Hematopoietic multipotent progenitor cell treated with erythropoietin and hydrocortisone succinate and interleukin-3 and kit ligand, for 15 days (in vitro differentiated cells): Measurements from ENCODE around the gene SLC24A1.
"Not testable (repeated sequence)": the region's sequence is repeated elsewhere in the genome, so short reads cannot be mapped to it uniquely, and the experiment has no call there.

ENCODE experiments used
- DNase-seq: peaks from one replicate; pipeline ENCODE4 v3.0.0-alpha.2; 2015; ENCODE audit warnings: low spot score

SLC24A1 gene

DNA sequence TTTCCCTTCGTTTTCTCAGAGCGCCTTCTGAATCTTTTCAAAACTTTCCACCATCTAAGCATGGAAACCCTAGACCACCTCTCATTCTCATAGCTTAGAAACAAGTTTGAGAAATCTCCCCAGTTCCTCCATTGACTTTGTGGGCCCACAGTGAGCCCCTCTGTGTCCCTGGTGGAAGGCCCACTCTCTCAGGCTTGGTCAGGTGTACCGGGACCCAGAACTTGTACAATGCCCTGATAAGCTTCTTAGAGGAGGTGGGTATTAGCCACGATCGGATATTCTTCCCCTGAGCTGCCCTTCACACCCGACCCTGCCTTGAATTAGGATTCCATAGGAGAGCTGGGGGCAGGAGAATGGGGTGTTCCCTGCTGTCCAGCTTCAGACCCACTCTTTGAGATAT, at the start of gene SLC24A1:
SLC24A1 (plus strand) TSS at position 301 of the 400 bp plus-strand sequence. CDS start 2,143 bp downstream, outside the sequence.
- no peak for DNase-seq

DNA sequence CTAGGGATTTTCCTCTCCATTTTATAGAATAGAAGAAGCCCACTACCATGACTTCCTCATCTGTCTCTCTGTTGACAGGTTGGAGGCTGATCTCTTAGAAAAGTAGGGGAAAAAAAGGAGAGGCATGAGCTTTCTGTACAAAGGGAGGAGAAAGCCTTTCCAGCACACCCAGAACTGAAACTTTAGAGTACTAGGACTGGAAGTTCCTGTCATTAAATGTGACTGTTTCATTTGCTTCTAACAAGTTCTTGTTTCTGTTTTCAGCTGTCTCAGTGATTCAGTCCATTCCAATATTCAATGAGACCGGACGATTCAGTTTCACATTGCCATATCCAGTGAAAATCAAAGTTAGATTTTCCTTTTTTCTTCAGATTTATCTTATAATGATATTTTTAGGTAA, 49.8 kb upstream of the SLC24A1 start:
- no peak for DNase-seq

DNA sequence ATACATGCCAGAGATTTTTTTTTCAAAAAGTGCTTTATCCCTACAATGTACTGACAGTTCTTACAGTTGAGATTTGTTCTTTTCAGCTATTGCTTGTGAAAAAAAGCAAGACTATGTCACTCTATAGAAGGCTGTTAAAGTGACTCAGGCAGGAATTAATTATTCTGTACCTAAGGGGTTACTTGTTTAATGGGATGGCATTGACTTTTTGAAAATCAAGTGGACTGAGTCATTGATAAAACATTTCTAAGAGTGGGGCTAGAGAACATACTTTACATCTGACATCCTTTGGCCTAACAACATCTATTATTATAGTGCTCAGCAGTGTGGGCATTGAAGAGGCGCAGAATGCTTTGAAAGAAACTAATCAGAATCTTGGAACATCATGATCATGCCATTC, 45.1 kb upstream of the SLC24A1 start:
- no peak for DNase-seq

GRCh38 chr15:65577129-65577996, 44.4 kb upstream of the SLC24A1 start:
- DNase-seq = no peak

DNA sequence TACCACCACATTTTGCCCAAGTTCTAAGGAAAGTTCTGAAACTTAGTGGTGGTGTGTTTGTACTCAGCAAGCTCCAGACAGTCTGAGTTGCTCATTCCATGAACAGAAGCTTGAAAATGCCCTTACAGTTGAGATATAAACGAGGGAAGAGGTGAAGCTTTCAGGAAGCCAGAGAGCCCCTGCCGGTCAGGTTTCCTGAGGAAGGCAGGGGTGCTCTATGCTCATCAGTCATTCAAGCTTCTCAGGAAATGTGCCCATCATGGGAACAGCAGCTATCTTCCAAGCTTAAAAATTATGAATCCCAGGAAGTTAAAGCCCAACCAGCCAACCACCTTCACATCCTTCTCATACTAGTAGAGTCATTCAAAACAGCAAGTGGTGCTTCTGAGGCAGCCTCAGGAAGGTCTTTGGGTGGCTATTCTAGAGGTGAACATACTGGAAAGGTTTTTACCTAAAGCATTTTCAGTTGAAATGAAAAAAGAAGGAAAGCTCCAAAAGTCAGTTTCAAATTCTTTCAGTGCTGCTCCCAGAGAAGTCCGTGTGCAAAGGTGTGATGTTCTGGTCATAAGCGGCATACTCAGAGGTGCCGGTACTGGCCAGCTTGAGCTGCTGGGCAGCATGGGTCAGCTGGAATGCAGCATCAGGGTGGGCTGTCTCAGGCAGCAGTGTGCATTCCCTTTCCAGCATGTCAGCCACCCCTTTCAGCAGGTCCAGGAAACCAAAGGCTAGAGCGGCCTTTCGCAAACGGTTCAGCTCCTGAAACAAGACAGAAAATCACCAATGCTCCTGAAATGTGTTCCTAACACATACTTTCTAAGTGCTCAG, 42.6 kb upstream of the SLC24A1 start:
- DNase-seq = no peak

DNA sequence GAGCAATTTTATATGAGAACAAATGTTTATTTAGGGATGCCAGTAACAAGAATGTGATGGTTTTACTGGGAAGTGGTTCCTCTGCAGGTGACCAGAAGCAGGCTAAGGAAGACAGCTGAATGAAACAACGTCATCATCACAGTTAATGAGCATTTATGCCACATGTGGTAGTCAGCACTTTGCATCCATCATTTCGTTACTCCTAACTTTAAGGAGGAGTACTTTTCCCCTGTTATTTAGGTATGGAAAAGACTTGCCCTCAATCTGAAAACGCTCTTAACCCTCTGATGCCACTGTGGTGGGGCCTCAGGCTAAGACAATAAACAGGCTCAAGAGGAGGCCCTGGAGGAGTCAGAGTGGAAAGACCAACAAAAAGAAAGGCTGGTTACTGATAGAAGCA, 42.0 kb upstream of the SLC24A1 start:
- DNase-seq = no peak

DNA sequence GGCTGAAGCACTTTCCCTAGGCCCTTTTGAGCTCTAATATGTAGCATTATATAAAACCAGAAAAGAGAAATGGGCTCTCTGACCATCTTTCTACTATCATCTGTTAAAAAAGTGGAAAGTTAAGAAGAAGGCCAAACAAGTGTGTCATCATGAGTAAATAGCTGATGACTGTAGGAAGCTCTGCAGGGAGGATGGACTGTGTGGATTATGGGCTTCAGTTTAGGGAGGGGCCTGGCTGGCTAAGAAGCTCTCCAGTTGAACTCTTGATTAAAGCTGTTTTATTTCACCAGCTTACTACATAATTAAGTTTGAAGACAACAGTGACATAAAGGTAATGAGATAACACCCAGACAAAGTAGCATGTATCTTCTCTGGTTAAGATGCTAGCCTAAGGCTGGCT, 41.5 kb upstream of the SLC24A1 start:
- no peak for DNase-seq

- no peak for DNase-seq
Observed at GRCh38 chr15:65583701-65584100, 38.0 kb upstream of the SLC24A1 start.

- no peak for DNase-seq
Observed at GRCh38 chr15:65584241-65584640, 37.5 kb upstream of the SLC24A1 start.

- DNase-seq = no peak
Observed at GRCh38 chr15:65587094-65587493, 34.6 kb upstream of the SLC24A1 start.

DNA sequence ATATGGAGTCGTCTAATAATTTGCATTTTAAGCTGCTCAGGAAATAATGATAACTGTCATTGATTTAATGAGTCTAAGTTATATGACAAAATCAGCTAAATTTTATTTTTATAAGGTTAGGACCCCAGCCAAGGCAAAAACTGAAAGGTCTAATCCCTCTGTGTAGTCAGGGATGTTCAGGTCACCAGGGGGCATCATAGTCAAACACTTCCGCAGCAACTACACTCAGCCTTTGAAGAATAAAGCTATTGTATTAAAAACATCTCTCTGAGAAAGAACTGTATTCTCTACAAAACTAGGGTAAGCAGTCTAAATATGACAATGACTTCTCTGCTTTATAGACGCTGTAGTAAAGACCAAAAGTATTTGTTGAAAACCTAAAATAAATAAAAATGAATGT, 25.8 kb upstream of the SLC24A1 start:
- DNase-seq = peak; percentile 15

GRCh38 chr15:65598468-65598867, 23.3 kb upstream of the SLC24A1 start:
- no peak for DNase-seq

- no peak for DNase-seq
Observed at GRCh38 chr15:65599677-65600076, 22.1 kb upstream of the SLC24A1 start.

GRCh38 chr15:65603134-65603533, 18.6 kb upstream of the SLC24A1 start:
- DNase-seq = no peak

DNA sequence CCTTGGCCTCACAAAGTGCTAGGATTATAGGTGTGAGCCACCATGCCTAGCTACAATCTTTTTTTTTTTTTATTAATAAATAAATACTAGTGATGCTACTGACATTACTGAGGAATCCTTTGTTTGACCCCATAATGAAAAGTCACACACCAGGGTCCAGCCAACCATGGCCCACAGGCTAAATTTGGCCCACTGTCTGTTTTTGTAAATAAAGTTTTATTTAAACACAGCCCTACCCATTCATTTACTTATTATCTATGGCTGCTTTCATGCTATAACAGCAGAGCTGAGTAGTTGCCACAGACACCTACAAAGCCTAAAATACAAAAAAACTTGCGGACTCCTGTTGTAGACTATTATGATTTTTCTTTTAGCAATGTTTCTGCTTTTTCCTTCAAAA, 18.2 kb upstream of the SLC24A1 start:
- DNase-seq = no peak

GRCh38 chr15:65610871-65611718, 10.6 kb upstream of the SLC24A1 start, which contains the start of gene INTS14:
Gene INTS14 (minus strand): TSS chr15:65611131. CDS start chr15:65607380, 3,751 bp downstream.
- DNase-seq = peak; percentile 89

- DNase-seq = no peak
Observed at GRCh38 chr15:65611888-65612615, 9.7 kb upstream of the SLC24A1 start.

GRCh38 chr15:65612616-65612946, 9.2 kb upstream of the SLC24A1 start:
- DNase-seq = no peak

- DNase-seq = no peak
Observed at GRCh38 chr15:65612949-65613744, 8.6 kb upstream of the SLC24A1 start.

DNA sequence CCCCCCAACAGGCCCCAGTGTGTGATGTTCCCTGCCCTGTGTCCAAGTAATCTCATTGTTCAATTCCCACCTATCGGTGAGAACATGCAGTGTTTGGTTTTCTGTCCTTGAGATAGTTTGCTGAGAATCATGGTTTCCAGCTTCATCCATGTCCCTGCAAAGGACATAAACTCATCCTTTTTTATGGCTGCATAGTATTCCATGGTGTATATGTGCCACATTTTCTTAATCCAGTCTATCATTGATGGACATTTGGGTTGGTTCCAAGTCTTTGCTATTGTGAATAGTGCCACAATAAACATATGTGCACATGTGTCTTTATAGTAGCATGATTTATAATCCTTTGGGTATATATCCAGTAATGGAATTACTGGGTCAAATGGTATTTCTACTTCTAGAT, 5.9 kb upstream of the SLC24A1 start:
- DNase-seq = not testable (repeated sequence)
